PC-9 (cell line): ENCODE data around the gene IRX4. TPM values are rescaled to one million over a fixed set of nuclear protein-coding genes. Genes with fewer than 3 reads are reported as not detected.

Experiments used
- BruUV-seq: library from RNA; stranded (reverse); fragments of 400-500 nt; replicated peaks from 2 replicates; lab custom pipeline; 2021; lab: Mats Ljungman, UMichigan
- CTCF ChIA-PET: fragments of 300-600 bp; sonication (Branson Sonifier 250); formaldehyde crosslinking; loops from one replicate; lab custom pipeline; 2022; ENCODE audit warnings: antibody characterized with exemption; lab: Charles Lee
- POLR2A ChIA-PET: fragments of 300-600 bp; sonication (Branson Sonifier 250); formaldehyde crosslinking; loops from one replicate; lab custom pipeline; 2022; ENCODE audit warnings: antibody characterized with exemption; ENCODE audit not compliant: unreplicated experiment; lab: Charles Lee
- DNase-seq, 2 experiments: peaks; one replicate each; pipeline versions ENCODE4 v3.0.0 to v3.0.0-alpha.2; 2015 to 2022; ENCODE audit warnings: mixed read lengths in 1 of 2
- H2AFZ ChIP-seq: fragments of 200-600 bp; sonication (generic); 2 replicates; pipeline ENCODE4 v1.8.1; 2017; ENCODE audit warnings: antibody characterized with exemption
- H3F3A ChIP-seq: fragments of 200-600 bp; sonication (generic); 2 replicates; pipeline ENCODE4 v1.8.1; 2017; ENCODE audit warnings: antibody characterized with exemption, mild to moderate bottlenecking, low read depth; ENCODE audit not compliant: insufficient read depth
- H3K27ac ChIP-seq: fragments of 200-600 bp; sonication (generic); 2 replicates; pipeline ENCODE4 v1.6.1; 2016; ENCODE audit warnings: mixed run types
- H3K27me3 ChIP-seq: fragments of 200-600 bp; sonication (generic); 2 replicates; pipeline ENCODE4 v1.6.1; 2016; ENCODE audit warnings: low read depth, mixed run types; ENCODE audit not compliant: insufficient read depth
- H3K36me3 ChIP-seq: fragments of 200-600 bp; sonication (generic); 2 replicates; pipeline ENCODE4 v1.6.1; 2016; ENCODE audit warnings: low read depth, mixed run types
- H3K4me1 ChIP-seq: fragments of 200-600 bp; sonication (generic); replicated peaks from 2 replicates; pipeline ENCODE4 v1.6.1; 2016; ENCODE audit warnings: mixed run types; ENCODE audit not compliant: insufficient read depth
- H3K4me2 ChIP-seq: fragments of 200-600 bp; sonication (generic); 2 replicates; pipeline ENCODE4 v1.6.1; 2017; ENCODE audit warnings: mixed run types
- H3K4me3 ChIP-seq: fragments of 200-600 bp; sonication (generic); 2 replicates; pipeline ENCODE4 v1.6.1; 2016; ENCODE audit warnings: mixed run types
- H3K79me2 ChIP-seq: fragments of 200-600 bp; sonication (generic); 2 replicates; pipeline ENCODE4 v1.6.1; 2017; ENCODE audit warnings: low read depth, mixed run types
- H3K9me2 ChIP-seq: fragments of 200-600 bp; sonication (generic); 2 replicates; pipeline ENCODE4 v1.8.1; 2017; ENCODE audit warnings: mild to moderate bottlenecking; ENCODE audit not compliant: insufficient read depth
- H3K9me3 ChIP-seq: fragments of 200-600 bp; sonication (generic); 2 replicates; pipeline ENCODE4 v1.8.1; 2016; ENCODE audit warnings: low read depth; ENCODE audit not compliant: insufficient read depth
- H4K20me1 ChIP-seq: fragments of 200-600 bp; sonication (generic); 2 replicates; pipeline ENCODE4 v1.8.1; 2017; ENCODE audit not compliant: insufficient read depth
- EZH2 ChIP-seq: fragments of 200-600 bp; sonication (generic); IDR thresholded peaks from 2 replicates; pipeline ENCODE4 v1.8.0; 2017; ENCODE audit warnings: antibody characterized with exemption, low read depth
- intact Hi-C: fragments of 100-400 bp; cut with micrococcal nuclease; formaldehyde crosslinking; loops from one replicate; pipeline ENCODE4 v1.10.0; 2022; ENCODE audit not compliant: unreplicated experiment
- total RNA-seq: library from RNA; stranded (reverse); gene quantifications from 2 replicates; pipeline ENCODE4 v1.2.3, GENCODE V29; 2021
- TF ChIP-seq, protein P1 (sequence below): fragments of 200-600 bp; sonication (generic); conservative IDR thresholded peaks from 2 replicates; pipeline ENCODE4 v1.6.1; 2017; ENCODE audit warnings: mixed run types, antibody characterized with exemption, mild to moderate bottlenecking, moderate library complexity

IRX4 gene
- total RNA-seq, 1 experiment from 2014 or later, result not detected

DNA sequence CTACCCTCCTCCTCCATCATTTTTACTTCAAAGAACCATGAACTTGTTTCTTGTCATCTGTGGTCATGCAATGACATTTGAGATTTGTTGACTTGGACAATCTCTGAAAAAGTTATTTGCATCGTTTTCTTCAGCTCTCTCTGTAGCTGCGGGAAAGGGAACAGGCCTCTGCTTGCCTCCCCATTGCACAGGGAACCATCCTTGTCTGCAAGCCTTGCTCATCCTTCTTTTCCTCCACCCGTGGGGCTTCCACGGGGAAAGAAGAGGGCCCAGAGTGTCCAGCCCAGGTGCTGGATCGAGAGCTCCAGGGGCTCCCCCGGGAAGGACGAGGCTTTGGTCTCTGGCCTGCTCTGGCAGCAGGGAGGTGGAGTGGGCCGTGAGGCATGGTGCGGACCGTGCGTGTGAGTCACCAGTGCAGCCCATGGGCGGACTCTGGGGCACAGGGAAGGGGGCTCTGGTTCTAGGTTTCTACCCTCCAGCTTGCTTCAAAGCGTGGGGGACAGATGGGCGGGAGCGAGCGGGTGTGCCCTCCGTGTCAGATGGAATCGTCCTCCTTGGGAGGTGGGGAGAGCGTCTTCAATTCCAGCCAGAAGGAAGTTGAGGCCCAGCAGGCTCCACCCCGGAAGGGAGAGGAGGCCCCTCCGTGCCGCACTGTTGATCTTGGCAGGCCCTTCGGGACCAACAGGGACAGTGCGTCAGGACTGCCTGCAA lies 6.0 kb upstream of the IRX4 start:
- CTCF ChIA-PET, result no interaction called here

DNA sequence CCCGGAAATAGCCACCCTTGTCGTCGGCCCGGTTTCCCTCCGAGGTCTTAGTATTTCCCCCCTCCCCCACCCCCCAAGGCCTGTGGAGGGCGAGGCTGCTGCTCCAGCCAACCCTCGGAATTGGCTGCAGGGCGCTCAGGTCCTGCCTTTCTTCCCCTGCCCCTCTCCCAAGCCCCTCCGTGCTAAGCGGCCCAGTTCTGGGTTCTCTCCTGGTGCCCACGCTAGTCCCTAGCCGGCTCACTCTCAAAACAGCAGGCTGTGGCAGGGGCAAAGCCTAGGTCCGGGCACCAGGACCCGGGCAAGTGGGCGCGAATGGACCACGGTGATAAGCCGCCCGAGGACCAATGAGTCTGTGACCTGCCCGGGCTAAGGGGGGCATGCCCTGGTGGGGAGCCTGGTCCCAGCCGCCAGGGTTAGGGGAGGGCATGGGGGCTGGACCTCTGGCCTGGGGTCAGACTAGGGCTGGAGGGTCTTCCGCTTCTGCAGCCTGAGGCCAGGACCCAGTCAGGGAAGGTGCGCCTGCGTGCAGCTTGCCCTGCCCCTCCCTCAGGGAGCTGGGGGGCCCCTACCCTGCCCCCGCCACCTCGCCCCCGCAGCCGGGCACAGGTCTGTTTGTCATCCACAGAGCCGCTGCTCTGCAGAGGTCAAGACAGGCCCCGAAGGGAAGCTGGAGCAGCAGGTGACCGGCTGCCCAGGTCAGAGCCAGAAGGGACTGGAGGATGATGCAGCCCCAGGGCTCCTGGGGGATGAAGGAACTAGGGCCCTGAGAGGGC lies 5.0 kb upstream of the IRX4 start:
- Histone ChIP-seq H3K9me3 (no peaks in the 10 kb centered on the region), H3K4me3 (no peak overlapping the region), H3K79me2 (no peaks in the 10 kb centered on the region), H2AFZ (no peak overlapping the region), H3K27ac (no peak overlapping the region), H3K4me1 (no peaks in the 10 kb centered on the region), H3K9me2 (no peaks in the 10 kb centered on the region), H3K27me3 (peaks cover 81% of the 10 kb centered on the region), H4K20me1 (no peaks in the 10 kb centered on the region), H3F3A (no peaks in the 10 kb centered on the region), H3K4me2 (no peak overlapping the region), H3K36me3 (no peaks in the 10 kb centered on the region)
- ChIA-PET CTCF (no interaction called here), POLR2A (no interaction called here)
- BruUV-seq, result no TSS peak
- intact Hi-C loops, result no loop called here
- no peak for TF ChIP-seq EZH2
- TF ChIP-seq, protein P1, sequence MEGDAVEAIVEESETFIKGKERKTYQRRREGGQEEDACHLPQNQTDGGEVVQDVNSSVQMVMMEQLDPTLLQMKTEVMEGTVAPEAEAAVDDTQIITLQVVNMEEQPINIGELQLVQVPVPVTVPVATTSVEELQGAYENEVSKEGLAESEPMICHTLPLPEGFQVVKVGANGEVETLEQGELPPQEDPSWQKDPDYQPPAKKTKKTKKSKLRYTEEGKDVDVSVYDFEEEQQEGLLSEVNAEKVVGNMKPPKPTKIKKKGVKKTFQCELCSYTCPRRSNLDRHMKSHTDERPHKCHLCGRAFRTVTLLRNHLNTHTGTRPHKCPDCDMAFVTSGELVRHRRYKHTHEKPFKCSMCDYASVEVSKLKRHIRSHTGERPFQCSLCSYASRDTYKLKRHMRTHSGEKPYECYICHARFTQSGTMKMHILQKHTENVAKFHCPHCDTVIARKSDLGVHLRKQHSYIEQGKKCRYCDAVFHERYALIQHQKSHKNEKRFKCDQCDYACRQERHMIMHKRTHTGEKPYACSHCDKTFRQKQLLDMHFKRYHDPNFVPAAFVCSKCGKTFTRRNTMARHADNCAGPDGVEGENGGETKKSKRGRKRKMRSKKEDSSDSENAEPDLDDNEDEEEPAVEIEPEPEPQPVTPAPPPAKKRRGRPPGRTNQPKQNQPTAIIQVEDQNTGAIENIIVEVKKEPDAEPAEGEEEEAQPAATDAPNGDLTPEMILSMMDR, result no peak
- DNase-seq, result no peak

More for the DNA sequence above, 6.0 kb upstream of the IRX4 start:
- no peak overlapping the region for H2AFZ ChIP-seq
- POLR2A ChIA-PET, result no interaction called here
- no peaks in the 10 kb centered on the region for H3K4me1 ChIP-seq
- no peak for TF ChIP-seq EZH2
- TF ChIP-seq, protein P1, result no peak
- H3K9me2 ChIP-seq, result no peaks in the 10 kb centered on the region
- H3K36me3 ChIP-seq, result no peaks in the 10 kb centered on the region
- no peaks in the 10 kb centered on the region for H3F3A ChIP-seq
- no peak for DNase-seq
- H3K27ac ChIP-seq, result no peak overlapping the region
- no peaks in the 10 kb centered on the region for H4K20me1 ChIP-seq
- intact Hi-C loops, result no loop called here
- peaks cover 88% of the 10 kb centered on the region for H3K27me3 ChIP-seq
- no peaks in the 10 kb centered on the region for H3K9me3 ChIP-seq
- no peak overlapping the region for H3K4me2 ChIP-seq
- H3K4me3 ChIP-seq, result no peak overlapping the region
- BruUV-seq, result no TSS peak
- no peaks in the 10 kb centered on the region for H3K79me2 ChIP-seq

DNA sequence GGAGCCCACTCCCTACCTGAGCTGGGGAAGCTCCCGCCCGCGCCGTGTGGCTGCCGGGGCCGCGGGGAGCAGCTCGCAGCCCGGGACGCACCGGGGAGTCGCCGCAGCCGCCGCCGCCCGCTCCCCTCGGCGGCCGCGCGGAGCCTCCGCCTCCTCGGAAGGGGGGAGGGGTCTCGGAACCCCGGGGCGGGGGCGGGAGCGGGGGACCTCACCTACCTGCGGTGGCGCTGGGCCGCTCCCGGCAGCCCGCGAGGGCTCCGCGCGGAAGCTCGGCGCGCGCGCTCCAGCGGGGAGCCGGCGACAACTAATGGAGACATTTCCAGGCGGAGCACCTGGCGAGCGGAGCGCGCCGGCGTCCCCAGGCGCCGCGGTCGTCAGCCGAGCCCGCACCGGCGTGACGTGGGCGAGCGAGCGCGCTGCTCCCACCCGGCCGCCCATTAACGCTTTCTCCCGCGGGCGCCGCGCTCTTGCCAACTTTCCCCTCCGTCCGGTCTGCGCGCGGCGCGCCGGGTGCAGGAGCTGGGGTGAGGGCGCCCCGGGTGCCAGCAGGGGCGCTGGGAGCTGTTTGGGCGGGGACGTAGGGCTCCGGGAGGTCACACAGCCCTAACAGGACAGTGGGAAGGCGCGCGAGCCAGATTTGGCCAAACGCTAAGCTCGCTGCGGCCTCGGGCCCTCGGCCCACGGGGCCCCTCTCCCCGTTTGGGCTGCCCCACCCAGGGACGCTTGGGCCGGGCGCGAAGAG lies 4.3 kb upstream of the IRX4 start:
- Histone ChIP-seq H3K4me3 (no peak overlapping the region), H3K79me2 (no peaks in the 10 kb centered on the region), H3K9me2 (no peaks in the 10 kb centered on the region), H3K27ac (no peak overlapping the region), H4K20me1 (no peaks in the 10 kb centered on the region), H3K9me3 (no peaks in the 10 kb centered on the region), H2AFZ (no peak overlapping the region), H3K27me3 (peaks cover 73% of the 10 kb centered on the region), H3K4me1 (no peaks in the 10 kb centered on the region), H3K36me3 (no peaks in the 10 kb centered on the region), H3F3A (no peaks in the 10 kb centered on the region), H3K4me2 (no peak overlapping the region)
- no peak for DNase-seq
- ChIA-PET CTCF (no interaction called here), POLR2A (no interaction called here)
- intact Hi-C loops, result no loop called here
- TF ChIP-seq, protein P1, result no peak
- no peak for TF ChIP-seq EZH2
- no TSS peak for BruUV-seq
